HepG2 (cell line): ENCODE results near the gene ERFL. TPM values are rescaled to one million over a fixed set of nuclear protein-coding genes. Genes with fewer than 3 reads are reported as not detected.

Experiments used
- ASH2L ChIP-seq: fragments of 300-600, 200-600 bp; sonication (generic); IDR thresholded peaks from 2 replicates; pipeline ENCODE4 v1.7.0; 2017; ENCODE audit warnings: low read depth, mild to moderate bottlenecking, moderate library complexity, mixed read lengths, low read length; ENCODE audit not compliant: insufficient read length
- BCL6 ChIP-seq: IDR thresholded peaks from 2 replicates; pipeline ENCODE4 v1.6.1; 2016; ENCODE audit warnings: missing genetic modification reagents, missing compliant biosample characterization
- HIVEP1 ChIP-seq: sonication (generic); formaldehyde crosslinking; IDR thresholded peaks from 2 replicates; pipeline ENCODE4 v1.4.0; 2020; ENCODE audit warnings: mild to moderate bottlenecking, missing genetic modification reagents
- HMG20A ChIP-seq: IDR thresholded peaks from 2 replicates; pipeline ENCODE4 v1.6.1; 2016; ENCODE audit warnings: borderline replicate concordance
- IRF9 ChIP-seq: sonication (generic); formaldehyde crosslinking; IDR thresholded peaks from 2 replicates; pipeline ENCODE4 v1.8.0; 2022; ENCODE audit warnings: missing genetic modification reagents, mild to moderate bottlenecking, borderline replicate concordance
- MAFG ChIP-seq: sonication (generic); formaldehyde crosslinking; IDR thresholded peaks from 2 replicates; pipeline ENCODE4 v1.5.1; 2020; ENCODE audit warnings: mild to moderate bottlenecking, missing genetic modification reagents
- NR2F1 ChIP-seq, 2 experiments: fragments of 450-650 bp in 1 of 2; formaldehyde crosslinking in 1 of 2; IDR thresholded peaks; 2 replicates each; pipeline versions ENCODE4 v1.5.0 to v1.6.1; 2016 to 2020; ENCODE audit warnings: mild to moderate bottlenecking in 1 of 2, missing compliant biosample characterization in 1 of 2, missing genetic modification reagents in 1 of 2, moderate library complexity in 1 of 2
- SPEN ChIP-seq: sonication (generic); formaldehyde crosslinking; IDR thresholded peaks from 2 replicates; pipeline ENCODE4 v1.5.1; 2020; ENCODE audit warnings: low read depth, mild to moderate bottlenecking, missing genetic modification reagents
- XBP1 ChIP-seq: sonication (generic); formaldehyde crosslinking; IDR thresholded peaks from 2 replicates; pipeline ENCODE4 v1.5.0; 2020; ENCODE audit warnings: missing genetic modification reagents
- ZFP36L1 ChIP-seq: sonication (generic); formaldehyde crosslinking; IDR thresholded peaks from 2 replicates; pipeline ENCODE4 v1.8.0; 2022; ENCODE audit warnings: mild to moderate bottlenecking, missing genetic modification reagents, moderate library complexity
- ZFY ChIP-seq: sonication (generic); formaldehyde crosslinking; IDR thresholded peaks from 2 replicates; pipeline ENCODE4 v1.4.0; 2020; ENCODE audit warnings: missing genetic modification reagents
- ZIK1 ChIP-seq: sonication (generic); formaldehyde crosslinking; IDR thresholded peaks from 2 replicates; pipeline ENCODE4 v1.5.0; 2020; ENCODE audit warnings: mild to moderate bottlenecking, low read depth, missing genetic modification reagents, borderline replicate concordance
- ZMYM2 ChIP-seq: sonication (generic); formaldehyde crosslinking; IDR thresholded peaks from 2 replicates; pipeline ENCODE4 v1.8.0; 2022; ENCODE audit warnings: mild to moderate bottlenecking, missing genetic modification reagents
- ZNF414 ChIP-seq: sonication (generic); formaldehyde crosslinking; IDR thresholded peaks from 2 replicates; pipeline ENCODE4 v1.5.0; 2020; ENCODE audit warnings: missing genetic modification reagents
- ZNF484 ChIP-seq: sonication (generic); formaldehyde crosslinking; IDR thresholded peaks from 2 replicates; pipeline ENCODE4 v1.5.1; 2020; ENCODE audit warnings: mild to moderate bottlenecking, low read depth, missing genetic modification reagents, borderline replicate concordance
- ZNF761 ChIP-seq: sonication (generic); formaldehyde crosslinking; conservative IDR thresholded peaks from 2 replicates; pipeline ENCODE4 v1.4.0; 2020; ENCODE audit warnings: mild to moderate bottlenecking, missing genetic modification reagents
- ZNF841 ChIP-seq: sonication (generic); formaldehyde crosslinking; IDR thresholded peaks from 2 replicates; pipeline ENCODE4 v1.8.1; 2023; ENCODE audit warnings: missing genetic modification reagents, borderline replicate concordance
- ZNF879 ChIP-seq: sonication (generic); formaldehyde crosslinking; IDR thresholded peaks from 2 replicates; pipeline ENCODE4 v1.8.1; 2023; ENCODE audit warnings: missing genetic modification reagents
- polyA plus RNA-seq, 8 experiments: library from polyadenylated mRNA; depleted of rRNA in 3 of 8; stranded (reverse) in 7 of 8; unstranded in 1 of 8; fragments of >200 nt; fragmentation: Illumina TruSeq in 4 of 8; extraction: Trizol in 4 of 8; gene quantifications; 2 replicates each; pipeline versions ENCODE4 v1.2.1 to v1.2.3, GENCODE V29; 2011 to 2016; ENCODE audit warnings: low read depth in 4 of 8, missing spikeins in 1 of 8, mixed read lengths in 1 of 8; ENCODE audit not compliant: insufficient read depth in 1 of 8
- total RNA-seq, 5 experiments: library from RNA; depleted of rRNA; stranded (reverse); fragments of >200 nt; fragmentation: Illumina TruSeq; extraction: Trizol; gene quantifications; 2 replicates each; pipeline ENCODE4 v1.2.3, GENCODE V29; 2016; ENCODE audit warnings: low read depth in 1 of 5
- TF ChIP-seq, protein P1 (sequence below): sonication (generic); formaldehyde crosslinking; IDR thresholded peaks from 2 replicates; pipeline ENCODE4 v1.4.0; 2020; ENCODE audit warnings: low read depth, mild to moderate bottlenecking, missing genetic modification reagents
- TF ChIP-seq, protein P2 (sequence below): sonication (generic); formaldehyde crosslinking; IDR thresholded peaks from 2 replicates; pipeline ENCODE4 v1.9.0; 2021; ENCODE audit warnings: missing genetic modification reagents, borderline replicate concordance
- TF ChIP-seq, protein P3 (sequence below): IDR thresholded peaks from 2 replicates; pipeline ENCODE4 v1.6.1; 2016

ERFL gene
- total and polyA plus RNA-seq, 2 of the 13 experiments (the other 11 are each of a cell fraction or from before 2014, with no cell fraction given) = not detected

GRCh38 chr19:41958367-41959055 lies 30.3 kb upstream of the ERFL start (continued):
- TF ChIP-seq ZIK1 = peak; percentile 25; the same call in 1 of the 2 replicates
- no peak for TF ChIP-seq ZNF761
- TF ChIP-seq ZMYM2 (CRISPR knock-in tag) = no peak
- TF ChIP-seq MAFG (CRISPR knock-in tag) = no peak
- TF ChIP-seq ZNF414 (CRISPR knock-in tag) = no peak
- no peak for TF ChIP-seq ZNF879
- TF ChIP-seq, protein P1, sequence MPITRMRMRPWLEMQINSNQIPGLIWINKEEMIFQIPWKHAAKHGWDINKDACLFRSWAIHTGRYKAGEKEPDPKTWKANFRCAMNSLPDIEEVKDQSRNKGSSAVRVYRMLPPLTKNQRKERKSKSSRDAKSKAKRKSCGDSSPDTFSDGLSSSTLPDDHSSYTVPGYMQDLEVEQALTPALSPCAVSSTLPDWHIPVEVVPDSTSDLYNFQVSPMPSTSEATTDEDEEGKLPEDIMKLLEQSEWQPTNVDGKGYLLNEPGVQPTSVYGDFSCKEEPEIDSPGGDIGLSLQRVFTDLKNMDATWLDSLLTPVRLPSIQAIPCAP (CRISPR knock-in tag) = no peak
- TF ChIP-seq BCL6 = no peak
- no peak for TF ChIP-seq SPEN (CRISPR knock-in tag)
- TF ChIP-seq ZNF484 (CRISPR knock-in tag) = no peak
- TF ChIP-seq XBP1 = no peak
- no peak for TF ChIP-seq HMG20A (CRISPR knock-in tag)
- TF ChIP-seq ASH2L = no peak
- TF ChIP-seq, protein P2, sequence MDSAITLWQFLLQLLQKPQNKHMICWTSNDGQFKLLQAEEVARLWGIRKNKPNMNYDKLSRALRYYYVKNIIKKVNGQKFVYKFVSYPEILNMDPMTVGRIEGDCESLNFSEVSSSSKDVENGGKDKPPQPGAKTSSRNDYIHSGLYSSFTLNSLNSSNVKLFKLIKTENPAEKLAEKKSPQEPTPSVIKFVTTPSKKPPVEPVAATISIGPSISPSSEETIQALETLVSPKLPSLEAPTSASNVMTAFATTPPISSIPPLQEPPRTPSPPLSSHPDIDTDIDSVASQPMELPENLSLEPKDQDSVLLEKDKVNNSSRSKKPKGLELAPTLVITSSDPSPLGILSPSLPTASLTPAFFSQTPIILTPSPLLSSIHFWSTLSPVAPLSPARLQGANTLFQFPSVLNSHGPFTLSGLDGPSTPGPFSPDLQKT (CRISPR knock-in tag) = no peak
- TF ChIP-seq NR2F1 (CRISPR knock-in tag; IDR thresholded peaks at IDR 0.05) = no peak
- TF ChIP-seq ZNF841 (CRISPR knock-in tag) = no peak
- TF ChIP-seq HIVEP1 (CRISPR knock-in tag) = no peak
- TF ChIP-seq ZFY (CRISPR knock-in tag) = peak; percentile 54; the same call in 1 of the 2 replicates
- 0 out of 2 replicates have a peak, but pooled peaks have one; percentile 55 for TF ChIP-seq ZFP36L1
- TF ChIP-seq, protein P3, sequence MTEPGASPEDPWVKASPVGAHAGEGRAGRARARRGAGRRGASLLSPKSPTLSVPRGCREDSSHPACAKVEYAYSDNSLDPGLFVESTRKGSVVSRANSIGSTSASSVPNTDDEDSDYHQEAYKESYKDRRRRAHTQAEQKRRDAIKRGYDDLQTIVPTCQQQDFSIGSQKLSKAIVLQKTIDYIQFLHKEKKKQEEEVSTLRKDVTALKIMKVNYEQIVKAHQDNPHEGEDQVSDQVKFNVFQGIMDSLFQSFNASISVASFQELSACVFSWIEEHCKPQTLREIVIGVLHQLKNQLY (CRISPR knock-in tag) = no peak
- peak; percentile 4; the same call in 1 of the 2 replicates for TF ChIP-seq IRF9
